A549 (cell line): Measurements from ENCODE around the gene EEFSEC. TPM values are rescaled to one million over a fixed set of nuclear protein-coding genes. Genes with fewer than 3 reads are reported as not detected.

Source experiments
- ATAC-seq, 2 experiments: fragments of 200-7000 bp in 1 of 2; fragments of >200 bp in 1 of 2; cut with Nextera tagmentation in 1 of 2; cut with Tn5 transposase in 1 of 2; 3 replicates each; pipeline versions ENCODE4 v1.8.0 to v1.9.1; 2018 to 2020; ENCODE audit warnings: mild to moderate bottlenecking in 1 of 2, moderate library complexity in 1 of 2
- CTCF ChIA-PET: fragments of 300-600 bp; sonication (Branson Sonifier 250); formaldehyde crosslinking; extraction: SDS; loops from one replicate; lab custom pipeline; 2021; ENCODE audit warnings: antibody characterized with exemption, inconsistent platforms; lab: Yijun Ruan, JAX
- POLR2A ChIA-PET: fragments of 350-600 bp; formaldehyde crosslinking; extraction: SDS; loops from one replicate; lab custom pipeline; 2021; ENCODE audit warnings: antibody characterized with exemption, inconsistent platforms; lab: Yijun Ruan, JAX
- DNase-seq, 2 experiments: peaks; one replicate each; pipeline versions ENCODE4 v3.0.0 to v3.0.0-alpha.2; 2011 to 2016; ENCODE audit warnings: low read depth in 1 of 2, low spot score in 1 of 2
- FAIRE-seq: peaks from 2 replicates; lab custom pipeline; 2011; peaks lifted over from hg19 to GRCh38; lab: Jason Lieb, UNC
- H3K27ac ChIP-seq, 2 experiments: fragments of >200 bp; sonication (Bioruptor Twin); formaldehyde crosslinking; 3 replicates each; pipeline ENCODE4 v1.5.1; 2016 to 2017
- H3K4me1 ChIP-seq: fragments of >200 bp; sonication (Bioruptor Twin); formaldehyde crosslinking; 3 replicates; pipeline ENCODE4 v1.6.1; 2016
- H3K4me2 ChIP-seq: fragments of >200 bp; sonication (Bioruptor Twin); formaldehyde crosslinking; 3 replicates; pipeline ENCODE4 v1.6.1; 2016
- H3K4me3 ChIP-seq: fragments of >200 bp; sonication (Bioruptor Twin); formaldehyde crosslinking; 3 replicates; pipeline ENCODE4 v1.5.1; 2016
- H3K9me3 ChIP-seq: fragments of >200 bp; sonication (Bioruptor Twin); formaldehyde crosslinking; 3 replicates; pipeline ENCODE4 v1.6.1; 2016
- CBX8 ChIP-seq: fragments of 200-600 bp; sonication (generic); IDR thresholded peaks from 2 replicates; pipeline ENCODE4 v1.6.1; 2016
- CEBPB ChIP-seq, 2 experiments: fragments of >200 bp in 1 of 2; sonication (Bioruptor Twin) in 1 of 2; formaldehyde crosslinking in 1 of 2; IDR thresholded peaks; 2 replicates each; pipeline ENCODE4 v1.6.1; 2012 to 2016
- EHMT2 ChIP-seq: fragments of 200-600 bp; sonication (generic); IDR thresholded peaks from 2 replicates; pipeline ENCODE4 v1.6.1; 2016; ENCODE audit warnings: antibody characterized with exemption, low read depth, mild to moderate bottlenecking, moderate library complexity
- EP300 ChIP-seq, 2 experiments: fragments of >200 bp; sonication (Bioruptor Twin); formaldehyde crosslinking; IDR thresholded peaks; 2 replicates in 1 of 2; 3 replicates in 1 of 2; pipeline ENCODE4 v1.6.1; 2016 to 2017
- FOSB ChIP-seq: fragments of 250-450 bp; sonication (Bioruptor Pico); IDR thresholded peaks from 2 replicates; pipeline ENCODE4 v1.5.0; 2020; ENCODE audit warnings: mild to moderate bottlenecking, moderate library complexity
- FOSL2 ChIP-seq, 2 experiments: fragments of 450-650 bp in 1 of 2; fragments of >200 bp in 1 of 2; sonication (Bioruptor Twin) in 1 of 2; formaldehyde crosslinking; IDR thresholded peaks; 2 replicates each; pipeline versions ENCODE4 v1.5.0 to v1.6.1; 2016 to 2020; ENCODE audit warnings: mild to moderate bottlenecking in 1 of 2, moderate library complexity in 1 of 2
- FOXS1 ChIP-seq: fragments of 250-450 bp; sonication (Bioruptor Pico); IDR thresholded peaks from 2 replicates; pipeline ENCODE4 v1.5.0; 2020; ENCODE audit warnings: mild to moderate bottlenecking, moderate library complexity
- HEYL ChIP-seq: fragments of 250-450 bp; sonication (Bioruptor Pico); IDR thresholded peaks from 2 replicates; pipeline ENCODE4 v1.8.0; 2021; ENCODE audit warnings: mild to moderate bottlenecking, moderate library complexity
- MAZ ChIP-seq: fragments of 150-350 bp; IDR thresholded peaks from 2 replicates; pipeline ENCODE4 v1.6.1; 2014; ENCODE audit warnings: antibody characterized with exemption, low read depth, low read length, borderline replicate concordance
- NR3C1 ChIP-seq: fragments of >200 bp; sonication (Bioruptor Twin); formaldehyde crosslinking; IDR thresholded peaks from 3 replicates; pipeline ENCODE4 v1.6.1; 2017
- SREBF2 ChIP-seq: fragments of 450-650 bp; IDR thresholded peaks from 2 replicates; pipeline ENCODE4 v1.6.1; 2014; ENCODE audit warnings: mild to moderate bottlenecking, moderate library complexity
- TFCP2L1 ChIP-seq: fragments of 250-450 bp; sonication (Bioruptor Pico); IDR thresholded peaks from 2 replicates; pipeline ENCODE4 v1.5.0; 2021; ENCODE audit warnings: mild to moderate bottlenecking
- WGBS: methylation state at CpG from one replicate; pipeline ENCODE4 v1.1.6; 2017; ENCODE audit errors: missing lambda C conversion rate; 5-methylcytosine and 5-hydroxymethylcytosine counted together
- polyA plus RNA-seq, 4 experiments: library from polyadenylated mRNA; depleted of rRNA in 3 of 4; stranded (reverse); fragments of >200 nt; fragmentation: RNase III in 1 of 4; extraction: RNeasy Plus Mini Kit Qiagen cat#74134 plus additional on column Dnase treatment in 1 of 4; gene quantifications; 2 replicates in 3 of 4; 3 replicates in 1 of 4; pipeline ENCODE4 v1.2.3, GENCODE V29; 2011 to 2017
- TF ChIP-seq, protein P1 (sequence below): fragments of 200-600 bp; sonication (generic); IDR thresholded peaks from 2 replicates; pipeline ENCODE4 v1.6.1; 2016; ENCODE audit warnings: antibody characterized with exemption, mild to moderate bottlenecking, moderate library complexity
- TF ChIP-seq, protein P2 (sequence below): fragments of 250-450 bp; sonication (Bioruptor Pico); IDR thresholded peaks from 2 replicates; pipeline ENCODE4 v1.5.0; 2021; ENCODE audit warnings: mild to moderate bottlenecking, moderate library complexity, borderline replicate concordance
- TF ChIP-seq, protein P3 (sequence below): fragments of 450-650 bp; IDR thresholded peaks from 2 replicates; pipeline ENCODE4 v1.6.1; 2014; ENCODE audit warnings: antibody characterized with exemption

EEFSEC gene
- polyA plus RNA-seq, 2 of the 4 experiments (the other 2 are of a cell fraction): 6.9 to 7.3 TPM

DNA sequence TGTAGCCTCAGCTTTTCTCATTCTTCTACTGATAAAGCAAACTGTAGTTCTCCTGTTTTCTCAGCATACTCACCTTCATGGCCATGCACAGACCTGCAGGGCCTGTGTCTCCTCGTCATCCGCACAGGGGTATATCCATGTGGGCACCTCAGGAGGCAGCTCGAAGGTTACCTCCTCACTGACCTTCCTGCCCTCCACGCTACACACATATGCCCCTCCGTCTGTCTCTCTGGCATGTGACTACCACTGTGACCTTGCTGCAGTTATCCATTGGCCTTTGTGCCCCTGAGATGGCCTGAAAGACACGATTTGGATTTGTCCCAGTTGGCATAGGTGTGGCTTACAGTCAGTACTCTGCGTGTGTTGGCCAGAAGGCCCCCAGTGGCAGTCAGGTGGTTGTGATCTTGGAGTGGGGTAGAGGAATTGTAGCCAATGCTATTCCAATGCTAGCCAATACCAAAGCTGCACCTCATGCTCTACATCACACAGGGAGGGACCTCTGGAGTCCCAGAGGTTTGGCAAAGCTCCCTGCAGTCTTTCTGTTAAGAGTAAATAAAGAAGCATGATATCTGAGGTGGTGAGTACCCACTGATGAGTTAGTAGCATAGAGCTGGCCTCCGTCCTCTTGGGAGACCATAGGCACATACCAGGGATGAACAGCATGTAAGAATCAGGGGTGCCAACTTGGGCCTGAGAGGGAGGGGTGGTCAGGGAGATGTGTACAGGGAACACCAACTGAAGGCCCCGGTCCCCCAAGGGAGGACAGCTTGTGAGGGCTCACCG is 143.4 kb downstream of the EEFSEC start:
- Histone ChIP-seq H3K4me2 (no peak overlapping the region), H3K4me1 (0 out of 3 replicates have a peak, but pooled peaks cover 3% of the 10 kb centered on the region), H3K9me3 (no peaks in the 10 kb centered on the region), H3K27ac (no peak overlapping the region), H3K4me3 (no peak overlapping the region)
- no peak for TF ChIP-seq CEBPB (IDR thresholded peaks at IDR 0.05)
- ATAC-seq (no peak), FAIRE-seq (no peak), DNase-seq (no peak)
- 80% methylated on average over 6 of the region's 10 CpGs for WGBS
- ChIA-PET CTCF (interaction anchor here (0.6 to 1.6 kb wide), 2 partner anchors 25 to 311 kb away, joined by 3 to 4 read pairs; no protein-coding TSS in a partner anchor), POLR2A (no interaction called here)

DNA sequence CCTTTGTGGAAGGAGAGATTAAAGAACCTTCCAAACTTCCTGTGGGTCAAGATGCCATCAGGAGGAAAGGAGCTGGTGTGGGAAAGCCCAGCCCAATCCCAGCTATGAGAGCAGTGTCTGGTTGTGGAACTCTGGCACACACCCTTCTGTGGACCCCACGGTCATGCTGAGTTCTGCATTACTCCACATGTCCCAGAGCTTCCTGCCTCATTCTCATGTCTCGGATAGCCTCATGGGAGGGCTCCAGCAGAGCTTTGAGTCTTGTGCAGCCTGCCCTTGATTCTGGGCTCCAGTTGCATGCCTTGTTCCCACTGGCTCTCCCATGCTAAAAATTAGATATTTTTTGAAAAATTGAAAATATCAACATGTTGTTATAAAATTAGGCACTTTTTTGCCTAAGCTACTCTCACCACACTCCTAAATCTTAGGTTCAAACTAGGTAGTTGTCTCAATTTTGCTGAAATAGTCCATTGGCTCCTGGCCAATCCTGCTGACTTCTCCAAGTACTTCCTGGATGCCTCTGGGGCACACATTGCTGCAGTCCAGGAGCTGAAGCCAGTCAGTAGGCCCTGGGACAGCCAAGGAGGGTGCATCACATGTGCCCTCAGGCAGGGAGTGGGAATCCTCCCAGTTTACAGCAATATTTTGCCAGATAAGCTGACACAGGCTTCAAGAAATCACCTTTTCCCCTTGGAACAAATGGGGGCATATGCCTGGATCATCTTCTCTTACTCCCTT is 144.3 kb downstream of the EEFSEC start:
- 73% methylated on average over 2 of the region's 2 CpGs for WGBS
- H3K4me2 ChIP-seq: no peak overlapping the region
- DNase-seq: peak in 1 of 2 experiments; percentile 24
- no peak for TF ChIP-seq EHMT2
- no peak for TF ChIP-seq FOSB (CRISPR knock-in tag)
- no peak for TF ChIP-seq FOSL2 (IDR thresholded peaks at IDR 0.05)
- TF ChIP-seq FOSL2 (CRISPR knock-in tag; IDR thresholded peaks at IDR 0.05): no peak
- TF ChIP-seq, protein P1, sequence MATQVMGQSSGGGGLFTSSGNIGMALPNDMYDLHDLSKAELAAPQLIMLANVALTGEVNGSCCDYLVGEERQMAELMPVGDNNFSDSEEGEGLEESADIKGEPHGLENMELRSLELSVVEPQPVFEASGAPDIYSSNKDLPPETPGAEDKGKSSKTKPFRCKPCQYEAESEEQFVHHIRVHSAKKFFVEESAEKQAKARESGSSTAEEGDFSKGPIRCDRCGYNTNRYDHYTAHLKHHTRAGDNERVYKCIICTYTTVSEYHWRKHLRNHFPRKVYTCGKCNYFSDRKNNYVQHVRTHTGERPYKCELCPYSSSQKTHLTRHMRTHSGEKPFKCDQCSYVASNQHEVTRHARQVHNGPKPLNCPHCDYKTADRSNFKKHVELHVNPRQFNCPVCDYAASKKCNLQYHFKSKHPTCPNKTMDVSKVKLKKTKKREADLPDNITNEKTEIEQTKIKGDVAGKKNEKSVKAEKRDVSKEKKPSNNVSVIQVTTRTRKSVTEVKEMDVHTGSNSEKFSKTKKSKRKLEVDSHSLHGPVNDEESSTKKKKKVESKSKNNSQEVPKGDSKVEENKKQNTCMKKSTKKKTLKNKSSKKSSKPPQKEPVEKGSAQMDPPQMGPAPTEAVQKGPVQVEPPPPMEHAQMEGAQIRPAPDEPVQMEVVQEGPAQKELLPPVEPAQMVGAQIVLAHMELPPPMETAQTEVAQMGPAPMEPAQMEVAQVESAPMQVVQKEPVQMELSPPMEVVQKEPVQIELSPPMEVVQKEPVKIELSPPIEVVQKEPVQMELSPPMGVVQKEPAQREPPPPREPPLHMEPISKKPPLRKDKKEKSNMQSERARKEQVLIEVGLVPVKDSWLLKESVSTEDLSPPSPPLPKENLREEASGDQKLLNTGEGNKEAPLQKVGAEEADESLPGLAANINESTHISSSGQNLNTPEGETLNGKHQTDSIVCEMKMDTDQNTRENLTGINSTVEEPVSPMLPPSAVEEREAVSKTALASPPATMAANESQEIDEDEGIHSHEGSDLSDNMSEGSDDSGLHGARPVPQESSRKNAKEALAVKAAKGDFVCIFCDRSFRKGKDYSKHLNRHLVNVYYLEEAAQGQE: no peak
- TF ChIP-seq, protein P2, sequence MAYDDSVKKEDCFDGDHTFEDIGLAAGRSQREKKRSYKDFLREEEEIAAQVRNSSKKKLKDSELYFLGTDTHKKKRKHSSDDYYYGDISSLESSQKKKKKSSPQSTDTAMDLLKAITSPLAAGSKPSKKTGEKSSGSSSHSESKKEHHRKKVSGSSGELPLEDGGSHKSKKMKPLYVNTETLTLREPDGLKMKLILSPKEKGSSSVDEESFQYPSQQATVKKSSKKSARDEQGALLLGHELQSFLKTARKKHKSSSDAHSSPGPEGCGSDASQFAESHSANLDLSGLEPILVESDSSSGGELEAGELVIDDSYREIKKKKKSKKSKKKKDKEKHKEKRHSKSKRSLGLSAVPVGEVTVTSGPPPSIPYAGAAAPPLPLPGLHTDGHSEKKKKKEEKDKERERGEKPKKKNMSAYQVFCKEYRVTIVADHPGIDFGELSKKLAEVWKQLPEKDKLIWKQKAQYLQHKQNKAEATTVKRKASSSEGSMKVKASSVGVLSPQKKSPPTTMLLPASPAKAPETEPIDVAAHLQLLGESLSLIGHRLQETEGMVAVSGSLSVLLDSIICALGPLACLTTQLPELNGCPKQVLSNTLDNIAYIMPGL (CRISPR knock-in tag): no peak
- TF ChIP-seq CBX8: no peak
- no peak for TF ChIP-seq FOXS1
- TF ChIP-seq TFCP2L1 (CRISPR knock-in tag): no peak
- no peak for TF ChIP-seq SREBF2
- 0 out of 3 replicates have a peak, but pooled peaks cover 3% of the 10 kb centered on the region for H3K4me1 ChIP-seq
- H3K27ac ChIP-seq: no peak overlapping the region
- CTCF ChIA-PET: interaction anchor here (0.6 to 1.6 kb wide), 2 partner anchors 24 to 311 kb away, joined by 3 to 4 read pairs; no protein-coding TSS in a partner anchor
- no peak; a peak in 1 of 6 replicates for ATAC-seq
- H3K9me3 ChIP-seq: no peaks in the 10 kb centered on the region
- no peak for FAIRE-seq
- H3K4me3 ChIP-seq: no peak overlapping the region
- POLR2A ChIA-PET: no interaction called here

DNA sequence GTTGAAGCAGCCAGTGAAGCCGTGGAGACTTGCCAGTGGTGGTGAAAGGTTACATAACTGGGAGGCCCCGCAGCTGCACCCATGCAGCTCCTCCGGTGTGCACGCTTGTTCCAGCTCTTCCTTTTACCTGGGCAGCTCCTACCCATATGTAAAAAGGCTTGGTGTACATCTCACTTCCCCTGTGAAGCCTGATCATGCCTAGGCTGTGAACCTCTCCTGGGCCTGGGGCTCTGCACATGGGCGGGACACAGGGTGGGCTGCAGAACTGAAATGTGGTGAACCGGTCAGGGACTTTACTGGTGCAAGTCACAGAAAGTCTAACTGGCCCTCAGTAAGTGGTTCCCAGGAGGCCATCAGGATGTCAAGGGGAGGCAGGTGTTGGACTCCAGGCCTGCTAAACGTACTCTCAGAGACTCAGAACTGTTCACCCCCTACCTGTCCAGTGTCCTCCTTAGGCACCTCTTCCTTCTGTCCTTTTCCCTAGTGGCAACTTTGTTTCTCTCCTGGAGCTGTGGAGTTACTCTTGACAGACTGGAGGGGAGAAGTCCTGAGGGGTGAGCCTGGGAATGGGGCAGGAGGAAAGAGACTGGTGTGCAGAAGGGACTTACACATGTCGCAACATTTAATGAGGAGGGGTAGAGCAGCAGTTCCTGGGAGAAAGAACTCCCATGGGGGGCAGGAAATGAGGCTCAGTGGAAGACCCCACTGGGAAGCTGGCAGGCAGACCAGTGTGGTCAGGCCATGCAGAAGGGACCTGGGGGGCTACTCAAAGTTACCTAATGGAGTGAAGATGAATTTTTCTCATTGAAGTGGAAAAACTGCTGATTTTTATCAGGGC is 148.1 kb downstream of the EEFSEC start:
- ChIA-PET POLR2A (interaction anchor here (0.7 kb wide), 1 partner anchor 1089 kb away, joined by 3 read pairs; no protein-coding TSS in a partner anchor), CTCF (interaction anchor here (0.6 kb wide), 1 partner anchor 251 kb away, joined by 3 read pairs; no protein-coding TSS in a partner anchor)
- Histone ChIP-seq H3K4me3 (no peak overlapping the region), H3K27ac (no peak overlapping the region), H3K4me1 (0 out of 3 replicates have a peak, but pooled peaks cover 3% of the 10 kb centered on the region), H3K9me3 (no peaks in the 10 kb centered on the region), H3K4me2 (no peak overlapping the region)
- TF ChIP-seq, protein P3, sequence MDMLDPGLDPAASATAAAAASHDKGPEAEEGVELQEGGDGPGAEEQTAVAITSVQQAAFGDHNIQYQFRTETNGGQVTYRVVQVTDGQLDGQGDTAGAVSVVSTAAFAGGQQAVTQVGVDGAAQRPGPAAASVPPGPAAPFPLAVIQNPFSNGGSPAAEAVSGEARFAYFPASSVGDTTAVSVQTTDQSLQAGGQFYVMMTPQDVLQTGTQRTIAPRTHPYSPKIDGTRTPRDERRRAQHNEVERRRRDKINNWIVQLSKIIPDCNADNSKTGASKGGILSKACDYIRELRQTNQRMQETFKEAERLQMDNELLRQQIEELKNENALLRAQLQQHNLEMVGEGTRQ: no peak
- TF ChIP-seq EP300 (IDR thresholded peaks at IDR 0.05) (no peak), HEYL (no peak), MAZ (no peak), FOXS1 (no peak), NR3C1 (no peak)
- 92% methylated on average over 6 of the region's 8 CpGs for WGBS
- ATAC-seq: no peak
- no peak for DNase-seq
- no peak for FAIRE-seq
